Mucosa of rectum (tissue), 2 donors: ENCODE measurements around the gene L3MBTL4.
"Not testable (repeated sequence)": the region's sequence is repeated elsewhere in the genome, so short reads cannot be mapped to it uniquely, and the experiment has no call there.

Source experiments
- H3K27ac ChIP-seq, 2 donors: one replicate each; pipeline ENCODE4 v1.7.0; 2013; ENCODE audit warnings: inconsistent platforms in 2 of 2, low read depth in 2 of 2, low read length in 2 of 2
- H3K27me3 ChIP-seq, 2 donors: one replicate each; pipeline ENCODE4 v1.7.0; 2013; ENCODE audit warnings: low read length in 2 of 2; ENCODE audit not compliant: control insufficient read depth in 2 of 2, insufficient read depth in 2 of 2
- H3K36me3 ChIP-seq, 2 donors: one replicate each; pipeline ENCODE4 v1.7.0; 2013; ENCODE audit warnings: low read length in 2 of 2; ENCODE audit not compliant: control insufficient read depth in 2 of 2, insufficient read depth in 2 of 2
- H3K4me1 ChIP-seq, 2 donors: one replicate each; pipeline ENCODE4 v1.7.0; 2013; ENCODE audit warnings: low read length in 2 of 2, mild to moderate bottlenecking in 1 of 2; ENCODE audit not compliant: control insufficient read depth in 2 of 2, insufficient read depth in 2 of 2
- H3K4me3 ChIP-seq, 2 donors: one replicate each; pipeline ENCODE4 v1.7.0; 2013; ENCODE audit warnings: low read length in 2 of 2
- H3K9ac ChIP-seq, 2 donors: one replicate each; pipeline ENCODE4 v1.7.0; 2013; ENCODE audit warnings: low read length in 2 of 2, low read depth in 1 of 2, mild to moderate bottlenecking in 1 of 2
- H3K9me3 ChIP-seq, 2 donors: one replicate each; pipeline ENCODE4 v1.7.0; 2013; ENCODE audit warnings: low read length in 2 of 2; ENCODE audit not compliant: control insufficient read depth in 2 of 2
- donor health status: healthy.
- donor health status: Normal muscosa, but diverticular disease.

L3MBTL4 gene

DNA sequence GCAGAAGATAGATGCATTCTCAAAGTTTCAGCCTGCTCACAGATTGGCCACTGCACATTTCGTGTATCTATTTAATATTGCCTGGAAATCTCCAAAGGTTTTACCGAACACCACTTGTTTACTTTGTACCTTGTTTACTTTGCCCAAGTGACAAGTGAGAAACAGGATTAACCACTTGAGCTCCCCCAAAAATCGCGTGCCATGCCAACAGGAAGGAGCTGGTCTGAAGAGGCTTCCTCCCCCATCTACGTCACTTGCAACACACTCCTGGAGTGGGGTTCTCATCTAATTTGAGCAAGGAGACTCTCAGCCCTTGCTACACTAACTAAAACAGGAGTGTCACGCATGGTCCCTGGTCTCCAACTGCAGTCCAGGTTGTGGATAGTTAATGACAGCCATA, 306.9 kb downstream of the L3MBTL4 start:
- Histone ChIP-seq H3K4me1 (no peaks in the 10 kb centered on the region), H3K36me3 (no peaks in the 10 kb centered on the region), H3K27me3 (no peaks in the 10 kb centered on the region), H3K9me3 (no peaks in the 10 kb centered on the region), H3K4me3 (no peak overlapping the region), H3K9ac (no peak overlapping the region), H3K27ac (no peak overlapping the region)

DNA sequence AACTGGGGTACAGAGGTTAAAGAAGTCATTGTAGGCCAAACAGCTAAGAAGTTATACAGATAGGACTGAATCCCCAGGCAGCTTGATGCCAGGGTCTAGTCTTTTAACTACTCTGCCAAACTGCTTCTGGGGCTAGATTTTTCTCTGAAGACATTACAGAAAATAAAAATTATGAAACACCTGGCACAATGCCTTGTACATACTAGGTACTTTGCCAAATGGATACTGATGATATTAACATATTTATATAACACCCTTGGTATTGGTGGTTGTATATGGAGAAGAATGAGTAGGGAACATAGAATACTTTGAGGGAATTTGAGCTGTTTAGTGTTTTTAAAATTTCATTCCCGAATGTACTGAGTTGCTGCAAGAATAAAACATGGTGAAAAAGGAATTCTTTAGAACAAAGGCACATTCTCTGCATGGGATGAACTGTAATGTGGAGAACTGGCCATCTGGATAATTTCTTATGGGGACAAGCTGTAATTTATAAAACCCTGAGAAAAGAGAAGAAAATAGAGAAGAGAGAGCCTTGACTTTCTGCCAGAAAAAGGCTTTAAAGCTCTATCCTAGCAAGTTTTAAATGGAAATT, 308.5 kb downstream of the L3MBTL4 start:
- no peak overlapping the region for H3K27ac ChIP-seq
- H3K27me3 ChIP-seq: no peaks in the 10 kb centered on the region
- H3K9ac ChIP-seq: no peak overlapping the region
- H3K4me1 ChIP-seq: no peaks in the 10 kb centered on the region
- no peak overlapping the region for H3K4me3 ChIP-seq
- no peaks in the 10 kb centered on the region for H3K36me3 ChIP-seq
- H3K9me3 ChIP-seq: no peaks in the 10 kb centered on the region

DNA sequence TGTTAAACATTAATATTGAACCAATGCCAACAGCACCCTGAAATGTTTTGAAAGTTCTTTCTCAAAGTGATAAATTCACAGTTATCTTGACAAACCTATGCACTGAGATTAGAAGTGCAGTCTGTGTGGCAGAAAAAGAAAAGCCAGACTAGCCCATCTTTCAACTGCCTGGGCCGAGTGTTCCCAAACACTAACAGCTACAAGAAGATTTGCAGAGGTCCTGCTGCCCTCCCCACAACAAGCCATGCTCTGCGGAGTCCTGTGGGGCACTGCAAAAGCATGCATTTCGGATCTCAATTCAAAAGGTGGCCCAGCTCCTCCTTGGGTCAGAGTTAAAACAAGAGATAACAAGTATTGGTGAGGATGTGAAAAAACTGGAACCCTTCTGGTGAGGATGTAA, 311.0 kb downstream of the L3MBTL4 start:
- no peaks in the 10 kb centered on the region for H3K9me3 ChIP-seq
- no peaks in the 10 kb centered on the region for H3K4me1 ChIP-seq
- no peak overlapping the region for H3K27ac ChIP-seq
- no peaks in the 10 kb centered on the region for H3K27me3 ChIP-seq
- no peak overlapping the region for H3K9ac ChIP-seq
- H3K36me3 ChIP-seq: no peaks in the 10 kb centered on the region
- no peak overlapping the region for H3K4me3 ChIP-seq

DNA sequence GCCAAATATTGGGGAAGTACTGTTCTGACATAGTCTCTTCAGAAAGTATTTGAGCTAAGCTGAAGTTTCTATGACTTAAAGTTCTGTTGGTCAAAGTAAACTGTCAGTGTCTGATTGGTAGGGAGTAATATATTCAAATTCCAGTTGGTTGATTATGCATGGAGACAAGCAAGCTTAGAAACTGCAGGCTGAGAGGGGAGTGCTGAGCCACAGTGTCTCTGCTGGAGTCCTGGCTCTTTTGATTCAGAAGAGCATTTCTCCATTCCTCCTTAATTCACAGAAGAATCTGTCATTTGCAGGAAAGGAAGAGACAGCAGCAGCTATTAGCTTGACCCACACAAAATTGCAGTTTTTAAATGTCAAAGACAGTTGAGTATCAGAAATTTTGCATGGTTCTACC, 318.0 kb downstream of the L3MBTL4 start:
- H3K27me3 ChIP-seq: no peaks in the 10 kb centered on the region
- no peaks in the 10 kb centered on the region for H3K36me3 ChIP-seq
- H3K27ac ChIP-seq: no peak overlapping the region
- no peak overlapping the region for H3K4me3 ChIP-seq
- H3K9ac ChIP-seq: no peak overlapping the region
- H3K9me3 ChIP-seq: no peaks in the 10 kb centered on the region
- H3K4me1 ChIP-seq: no peaks in the 10 kb centered on the region

DNA sequence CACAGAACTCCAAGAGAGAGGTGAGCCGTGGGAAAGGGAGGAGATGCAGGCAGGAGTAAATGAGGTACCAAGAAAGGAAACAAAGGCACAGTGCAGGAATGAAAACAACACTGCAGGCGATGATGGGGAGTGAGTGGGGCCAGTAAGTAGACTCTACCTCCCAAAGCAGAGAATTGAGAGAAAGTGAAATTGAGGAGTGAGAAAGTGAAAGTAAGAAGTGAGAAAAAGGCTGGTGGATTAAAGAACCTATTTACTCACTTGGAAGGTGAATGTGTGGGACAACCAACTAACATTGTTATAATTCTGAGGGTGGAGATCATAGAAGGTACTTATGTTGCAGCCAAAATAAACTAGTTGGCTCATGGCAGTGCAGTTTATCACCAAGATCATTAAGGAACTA, 326.3 kb downstream of the L3MBTL4 start:
- Histone ChIP-seq H3K4me3 (no peak overlapping the region), H3K27ac (no peak overlapping the region), H3K36me3 (no peaks in the 10 kb centered on the region)

DNA sequence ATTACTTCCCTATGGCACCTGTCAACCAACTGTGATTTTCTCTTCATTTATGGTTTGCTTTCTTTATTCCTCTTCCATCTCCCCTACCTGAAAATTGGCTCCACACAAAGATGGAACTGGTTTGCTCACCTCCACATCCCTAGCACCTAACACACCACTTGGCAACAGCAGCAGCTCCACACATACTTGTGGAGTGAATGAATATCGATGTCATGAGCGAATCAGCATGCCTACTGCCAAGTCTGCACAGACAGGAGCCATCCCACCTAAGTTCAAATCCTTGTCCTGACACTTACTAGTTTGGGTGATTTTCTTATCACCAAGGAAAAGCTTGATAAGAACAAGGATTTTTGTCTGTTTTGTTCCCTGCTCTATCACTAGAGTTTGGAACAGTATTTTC, 328.0 kb downstream of the L3MBTL4 start:
- H3K36me3 ChIP-seq: no peaks in the 10 kb centered on the region
- H3K27ac ChIP-seq: no peak overlapping the region
- H3K9me3 ChIP-seq: no peaks in the 10 kb centered on the region
- H3K9ac ChIP-seq: no peak overlapping the region
- H3K4me3 ChIP-seq: no peak overlapping the region
- no peaks in the 10 kb centered on the region for H3K4me1 ChIP-seq
- no peaks in the 10 kb centered on the region for H3K27me3 ChIP-seq

More for the DNA sequence above, 326.3 kb downstream of the L3MBTL4 start:
- Histone ChIP-seq H3K9ac (no peak overlapping the region), H3K9me3 (no peaks in the 10 kb centered on the region), H3K27me3 (no peaks in the 10 kb centered on the region), H3K4me1 (no peaks in the 10 kb centered on the region)

DNA sequence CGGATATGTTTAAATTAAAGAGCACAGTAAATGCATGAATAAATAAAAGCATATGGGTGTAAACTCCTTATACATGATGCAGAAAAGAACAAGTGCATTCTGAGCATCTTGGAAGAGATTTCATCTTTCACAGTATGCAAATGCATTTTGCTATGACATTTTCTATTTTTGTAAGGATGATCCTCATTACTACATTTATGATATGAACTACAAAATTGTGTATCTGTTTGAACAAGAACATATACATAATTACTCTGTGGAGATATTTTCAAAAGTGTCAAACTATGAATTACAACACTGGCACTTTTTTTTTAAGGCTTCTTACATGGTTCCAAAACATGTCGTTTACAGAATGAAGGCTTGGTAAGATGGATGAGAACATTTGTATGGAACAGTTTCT, 335.3 kb downstream of the L3MBTL4 start:
- Histone ChIP-seq H3K4me1 (no peaks in the 10 kb centered on the region), H3K36me3 (no peaks in the 10 kb centered on the region), H3K4me3 (no peak overlapping the region), H3K9ac (no peak overlapping the region), H3K27ac (no peak overlapping the region), H3K9me3 (no peaks in the 10 kb centered on the region), H3K27me3 (no peaks in the 10 kb centered on the region)

DNA sequence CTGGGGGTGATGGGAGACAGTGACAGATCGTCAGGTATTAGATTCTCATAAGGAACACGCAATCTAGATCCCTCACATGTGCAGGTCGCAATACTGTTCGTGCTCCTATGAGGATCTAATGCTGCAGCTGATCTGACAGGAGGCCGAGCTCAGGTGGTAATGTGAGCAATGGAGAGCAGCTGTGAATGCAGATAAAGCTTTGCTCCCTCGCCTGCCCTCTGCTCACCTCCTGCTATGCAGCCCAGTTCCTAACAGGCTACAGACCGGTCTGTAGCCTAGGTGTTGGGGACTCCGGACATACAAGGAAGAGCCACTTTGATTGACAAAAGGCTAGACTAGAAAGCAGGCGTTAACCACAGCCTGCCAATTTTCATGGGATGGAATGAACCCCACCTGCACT, 335.8 kb downstream of the L3MBTL4 start:
- no peaks in the 10 kb centered on the region for H3K4me1 ChIP-seq
- no peaks in the 10 kb centered on the region for H3K9me3 ChIP-seq
- H3K27ac ChIP-seq: no peak overlapping the region
- H3K27me3 ChIP-seq: no peaks in the 10 kb centered on the region
- H3K4me3 ChIP-seq: no peak overlapping the region
- H3K9ac ChIP-seq: no peak overlapping the region
- no peaks in the 10 kb centered on the region for H3K36me3 ChIP-seq

DNA sequence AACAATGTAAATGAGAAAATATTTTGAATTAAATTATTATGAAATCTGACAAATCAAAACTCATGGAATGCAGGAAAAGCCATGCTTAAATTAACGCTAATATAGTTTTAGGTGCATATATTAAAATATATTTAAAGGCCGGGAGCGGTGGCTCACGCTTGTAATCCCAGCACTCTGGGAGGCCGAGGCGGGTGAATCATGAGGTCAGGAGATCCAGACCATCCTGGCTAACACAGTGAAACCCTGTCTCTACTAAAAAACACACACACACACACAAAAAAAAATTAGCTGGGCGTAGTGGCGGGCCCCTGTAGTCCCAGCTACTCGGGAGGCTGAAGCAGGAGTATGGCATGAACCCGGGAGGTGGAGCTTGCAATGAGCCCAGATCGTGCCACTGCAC, 342.3 kb downstream of the L3MBTL4 start:
- H3K9me3 ChIP-seq, H3K4me3 ChIP-seq, H3K9ac ChIP-seq, H3K4me1 ChIP-seq, H3K36me3 ChIP-seq, H3K27me3 ChIP-seq, H3K27ac ChIP-seq: not testable (repeated sequence)

DNA sequence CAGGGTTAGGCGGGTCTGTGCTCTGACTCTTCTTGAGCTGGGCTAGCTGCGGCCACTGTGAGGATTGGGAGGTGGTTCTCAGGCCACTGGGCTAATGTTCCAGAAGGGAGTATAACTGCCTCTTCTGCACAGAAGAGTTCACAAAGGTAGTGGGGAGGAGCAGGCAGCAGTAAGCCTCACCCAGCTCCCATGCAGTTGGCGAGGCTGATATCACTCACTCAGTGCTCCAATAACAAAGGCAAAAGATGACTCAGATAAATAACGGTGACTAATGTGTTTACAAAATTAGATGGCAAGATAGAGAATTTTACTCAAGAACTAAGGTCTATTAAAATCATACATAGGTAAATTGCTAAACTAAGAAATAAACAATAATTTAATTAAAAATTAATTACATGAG, 345.2 kb downstream of the L3MBTL4 start:
- H3K4me1 ChIP-seq: no peaks in the 10 kb centered on the region
- H3K4me3 ChIP-seq: no peak overlapping the region
- H3K9me3 ChIP-seq: no peaks in the 10 kb centered on the region
- no peak overlapping the region for H3K9ac ChIP-seq
- no peak overlapping the region for H3K27ac ChIP-seq
- H3K36me3 ChIP-seq: no peaks in the 10 kb centered on the region
- no peaks in the 10 kb centered on the region for H3K27me3 ChIP-seq

DNA sequence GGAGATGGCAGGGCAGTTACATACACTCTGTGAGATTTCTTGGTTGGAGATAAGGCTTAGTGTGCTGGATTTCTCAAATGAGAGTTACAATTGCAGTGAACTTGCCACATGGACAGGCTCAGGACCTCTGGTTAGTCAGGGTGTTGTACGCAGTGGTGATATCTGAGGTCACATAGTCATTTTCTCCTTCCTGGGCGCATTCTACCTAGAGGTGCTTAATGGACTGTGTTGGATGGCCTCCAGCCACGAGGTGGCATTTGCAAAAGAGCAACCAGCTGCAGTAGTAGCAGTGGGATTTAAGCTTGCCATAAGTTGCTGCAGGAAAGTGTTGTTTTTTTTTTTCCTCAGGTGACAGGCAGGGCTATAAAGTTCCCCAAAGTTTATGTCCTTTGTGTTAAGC, 345.6 kb downstream of the L3MBTL4 start:
- Histone ChIP-seq H3K4me1 (no peaks in the 10 kb centered on the region), H3K9ac (no peak overlapping the region), H3K27ac (no peak overlapping the region)

More for the DNA sequence above, 345.6 kb downstream of the L3MBTL4 start:
- Histone ChIP-seq H3K4me3 (no peak overlapping the region), H3K36me3 (no peaks in the 10 kb centered on the region), H3K9me3 (no peaks in the 10 kb centered on the region), H3K27me3 (no peaks in the 10 kb centered on the region)
